K562 (cell line): ENCODE results near the gene NCOA3. TPM values are rescaled to one million over a fixed set of nuclear protein-coding genes. Genes with fewer than 3 reads are reported as not detected.

Source experiments
- ELF1 ChIP-seq: fragments of 200-800 bp; sonication (Bioruptor generic); IDR thresholded peaks from 2 replicates; pipeline ENCODE4 v1.6.1; 2016; ENCODE audit warnings: missing genetic modification characterization, missing compliant biosample characterization
- ERF ChIP-seq: fragments of 450-650 bp; formaldehyde crosslinking; IDR thresholded peaks from 2 replicates; pipeline ENCODE4 v1.4.0; 2020; ENCODE audit warnings: mild to moderate bottlenecking, mixed read lengths
- IRF2 ChIP-seq: sonication (generic); formaldehyde crosslinking; IDR thresholded peaks from 2 replicates; pipeline ENCODE4 v1.8.1; 2022; ENCODE audit warnings: mild to moderate bottlenecking, missing genetic modification reagents
- LEF1 ChIP-seq: fragments of 450-650 bp; IDR thresholded peaks from 2 replicates; pipeline ENCODE4 v1.6.1; 2016; ENCODE audit warnings: mild to moderate bottlenecking
- NR3C1 ChIP-seq: sonication (generic); formaldehyde crosslinking; IDR thresholded peaks from 2 replicates; pipeline ENCODE4 v1.8.1; 2022; ENCODE audit warnings: missing genetic modification reagents
- POLR2AphosphoS5 ChIP-seq: IDR thresholded peaks from 2 replicates; pipeline ENCODE4 v1.6.1; 2011; ENCODE audit warnings: mild to moderate bottlenecking, low read depth, low read length, moderate library complexity; ENCODE audit not compliant: control insufficient read depth, insufficient read depth
- SIN3A ChIP-seq, 2 experiments: fragments of 150-350 bp in 1 of 2; IDR thresholded peaks; 2 replicates each; pipeline ENCODE4 v1.6.1; 2011 to 2016; ENCODE audit warnings: borderline replicate concordance in 2 of 2, low read depth in 2 of 2, low read length in 2 of 2, mild to moderate bottlenecking in 2 of 2, moderate library complexity in 2 of 2; ENCODE audit not compliant: control insufficient read depth in 1 of 2
- SRSF3 ChIP-seq: fragments of 200-400 bp; formaldehyde crosslinking; IDR thresholded peaks from 2 replicates; pipeline ENCODE4 v1.6.1; 2016; ENCODE audit warnings: mild to moderate bottlenecking, low read length, moderate library complexity; ENCODE audit not compliant: insufficient read depth
- TCF7 ChIP-seq: sonication (generic); IDR thresholded peaks from 2 replicates; pipeline ENCODE4 v1.6.1; 2016; ENCODE audit warnings: antibody characterized with exemption, borderline replicate concordance
- ZEB2 ChIP-seq: fragments of 450-650 bp; IDR thresholded peaks from 2 replicates; pipeline ENCODE4 v1.6.1; 2016
- ZNF57 ChIP-seq: fragments of 450-650 bp; formaldehyde crosslinking; IDR thresholded peaks from 2 replicates; pipeline ENCODE4 v1.4.0; 2020; ENCODE audit warnings: mild to moderate bottlenecking, moderate library complexity
- polyA plus RNA-seq, 8 experiments: library from polyadenylated mRNA; depleted of rRNA in 4 of 8; stranded (reverse) in 5 of 8; unstranded in 3 of 8; fragments of >200 nt; fragmentation: Nextera tagmentation in 2 of 8; fragmentation: Illumina TruSeq in 1 of 8; extraction: Ambion mirVana in 2 of 8; extraction: Trizol in 1 of 8; gene quantifications; 2 replicates each; pipeline versions ENCODE4 v1.2.1 to v1.2.3, GENCODE V29; 2011 to 2014; ENCODE audit warnings: inconsistent platforms in 1 of 8, missing spikeins in 1 of 8
- total RNA-seq, 7 experiments: library from RNA; depleted of rRNA in 6 of 7; stranded (reverse); fragments of >200 nt in 6 of 7; fragmentation: Illumina TruSeq in 2 of 7; extraction: Trizol in 2 of 7; gene quantifications; 2 replicates each; pipeline versions ENCODE4 v1.2.1 to v1.2.3, GENCODE V29; 2011 to 2021; ENCODE audit warnings: low replicate concordance in 1 of 7
- TF ChIP-seq, protein P1 (sequence below): sonication (generic); formaldehyde crosslinking; IDR thresholded peaks from 2 replicates; pipeline ENCODE4 v1.8.0; 2023; ENCODE audit warnings: missing genetic modification reagents, mild to moderate bottlenecking, borderline replicate concordance
- TF ChIP-seq, protein P2 (sequence below): fragments of 250-450 bp; sonication (Bioruptor Pico); IDR thresholded peaks from 2 replicates; pipeline ENCODE4 v1.8.0; 2022; ENCODE audit warnings: inconsistent platforms
- TF ChIP-seq, protein P3 (sequence below): fragments of 250-450 bp; sonication (Bioruptor Pico); IDR thresholded peaks from 2 replicates; pipeline ENCODE4 v1.4.0; 2020; ENCODE audit warnings: borderline replicate concordance
- TF ChIP-seq, protein P4 (sequence below), 2 experiments: fragments of 450-650 bp; conservative IDR thresholded peaks; 2 replicates each; pipeline ENCODE4 v1.6.1; 2017; ENCODE audit warnings: mild to moderate bottlenecking in 2 of 2, moderate library complexity in 2 of 2

Gene NCOA3
- total and polyA plus RNA-seq, 9 of the 15 experiments (the other 6 are each of a cell fraction or from before 2014, with no cell fraction given) = 3.2 to 24.3 (median 14.4) TPM

DNA sequence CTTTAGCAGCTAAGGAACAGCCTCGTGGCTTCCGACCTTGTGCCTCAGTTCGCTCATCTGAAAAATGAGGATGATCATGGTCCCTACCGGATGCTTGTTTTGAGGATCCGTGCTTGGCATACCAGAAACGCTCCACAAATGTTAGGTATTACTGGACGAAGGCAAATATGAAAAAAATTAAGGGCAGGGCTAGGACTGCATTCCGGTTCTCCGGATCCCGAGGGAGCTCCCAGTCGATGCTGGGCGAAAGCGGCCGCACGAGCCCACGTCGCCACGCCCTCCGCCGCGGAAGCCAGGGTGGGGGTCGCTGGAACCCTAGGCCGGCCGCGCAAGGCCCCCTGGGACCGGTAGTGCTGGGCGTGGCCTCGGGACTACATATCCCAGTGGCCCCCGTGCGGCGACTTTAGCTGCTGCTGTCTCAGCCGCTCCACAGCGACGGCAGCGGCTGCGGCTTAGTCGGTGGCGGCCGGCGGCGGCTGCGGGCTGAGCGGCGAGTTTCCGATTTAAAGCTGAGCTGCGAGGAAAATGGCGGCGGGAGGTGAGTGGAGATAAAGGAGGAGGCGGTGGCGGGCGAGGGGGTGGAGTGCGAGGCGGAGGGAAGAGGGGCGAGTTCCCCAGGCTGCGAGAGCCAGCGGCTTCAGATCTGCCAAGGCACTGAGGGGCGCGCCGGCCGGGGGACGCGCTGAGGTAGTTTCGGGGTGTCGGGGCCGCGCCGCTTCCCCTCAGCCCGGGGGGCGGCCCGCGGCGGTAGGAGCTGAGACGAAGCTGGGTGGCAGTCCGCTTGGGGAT lies at the start of gene NCOA3 (continued):
- TF ChIP-seq LEF1 (no peak), ZEB2 (peak; percentile 40; the same call in 1 of the 2 replicates), SRSF3 (no peak), POLR2AphosphoS5 (peak; percentile 90), NR3C1 (no peak), ELF1 (peak; percentile 81; the same call in 1 of the 2 replicates), IRF2 (CRISPR knock-in tag) (no peak), SIN3A (IDR thresholded peaks at IDR 0.05; ENCODE audit: borderline replicate concordance in 2 of 2, control insufficient read depth in 1 of 2, low read depth in 2 of 2, low read length in 2 of 2) (peak; percentile 43 to 56; a peak in 2 of 4 replicates), ZNF57 (CRISPR knock-in tag) (no peak), TCF7 (no peak), ERF (CRISPR knock-in tag) (peak; percentile 56; the same call in 1 of the 2 replicates)
- TF ChIP-seq, protein P1, sequence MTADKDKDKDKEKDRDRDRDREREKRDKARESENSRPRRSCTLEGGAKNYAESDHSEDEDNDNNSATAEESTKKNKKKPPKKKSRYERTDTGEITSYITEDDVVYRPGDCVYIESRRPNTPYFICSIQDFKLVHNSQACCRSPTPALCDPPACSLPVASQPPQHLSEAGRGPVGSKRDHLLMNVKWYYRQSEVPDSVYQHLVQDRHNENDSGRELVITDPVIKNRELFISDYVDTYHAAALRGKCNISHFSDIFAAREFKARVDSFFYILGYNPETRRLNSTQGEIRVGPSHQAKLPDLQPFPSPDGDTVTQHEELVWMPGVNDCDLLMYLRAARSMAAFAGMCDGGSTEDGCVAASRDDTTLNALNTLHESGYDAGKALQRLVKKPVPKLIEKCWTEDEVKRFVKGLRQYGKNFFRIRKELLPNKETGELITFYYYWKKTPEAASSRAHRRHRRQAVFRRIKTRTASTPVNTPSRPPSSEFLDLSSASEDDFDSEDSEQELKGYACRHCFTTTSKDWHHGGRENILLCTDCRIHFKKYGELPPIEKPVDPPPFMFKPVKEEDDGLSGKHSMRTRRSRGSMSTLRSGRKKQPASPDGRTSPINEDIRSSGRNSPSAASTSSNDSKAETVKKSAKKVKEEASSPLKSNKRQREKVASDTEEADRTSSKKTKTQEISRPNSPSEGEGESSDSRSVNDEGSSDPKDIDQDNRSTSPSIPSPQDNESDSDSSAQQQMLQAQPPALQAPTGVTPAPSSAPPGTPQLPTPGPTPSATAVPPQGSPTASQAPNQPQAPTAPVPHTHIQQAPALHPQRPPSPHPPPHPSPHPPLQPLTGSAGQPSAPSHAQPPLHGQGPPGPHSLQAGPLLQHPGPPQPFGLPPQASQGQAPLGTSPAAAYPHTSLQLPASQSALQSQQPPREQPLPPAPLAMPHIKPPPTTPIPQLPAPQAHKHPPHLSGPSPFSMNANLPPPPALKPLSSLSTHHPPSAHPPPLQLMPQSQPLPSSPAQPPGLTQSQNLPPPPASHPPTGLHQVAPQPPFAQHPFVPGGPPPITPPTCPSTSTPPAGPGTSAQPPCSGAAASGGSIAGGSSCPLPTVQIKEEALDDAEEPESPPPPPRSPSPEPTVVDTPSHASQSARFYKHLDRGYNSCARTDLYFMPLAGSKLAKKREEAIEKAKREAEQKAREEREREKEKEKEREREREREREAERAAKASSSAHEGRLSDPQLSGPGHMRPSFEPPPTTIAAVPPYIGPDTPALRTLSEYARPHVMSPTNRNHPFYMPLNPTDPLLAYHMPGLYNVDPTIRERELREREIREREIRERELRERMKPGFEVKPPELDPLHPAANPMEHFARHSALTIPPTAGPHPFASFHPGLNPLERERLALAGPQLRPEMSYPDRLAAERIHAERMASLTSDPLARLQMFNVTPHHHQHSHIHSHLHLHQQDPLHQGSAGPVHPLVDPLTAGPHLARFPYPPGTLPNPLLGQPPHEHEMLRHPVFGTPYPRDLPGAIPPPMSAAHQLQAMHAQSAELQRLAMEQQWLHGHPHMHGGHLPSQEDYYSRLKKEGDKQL = no peak; the same call in 1 of the 2 replicates
- TF ChIP-seq, protein P2, sequence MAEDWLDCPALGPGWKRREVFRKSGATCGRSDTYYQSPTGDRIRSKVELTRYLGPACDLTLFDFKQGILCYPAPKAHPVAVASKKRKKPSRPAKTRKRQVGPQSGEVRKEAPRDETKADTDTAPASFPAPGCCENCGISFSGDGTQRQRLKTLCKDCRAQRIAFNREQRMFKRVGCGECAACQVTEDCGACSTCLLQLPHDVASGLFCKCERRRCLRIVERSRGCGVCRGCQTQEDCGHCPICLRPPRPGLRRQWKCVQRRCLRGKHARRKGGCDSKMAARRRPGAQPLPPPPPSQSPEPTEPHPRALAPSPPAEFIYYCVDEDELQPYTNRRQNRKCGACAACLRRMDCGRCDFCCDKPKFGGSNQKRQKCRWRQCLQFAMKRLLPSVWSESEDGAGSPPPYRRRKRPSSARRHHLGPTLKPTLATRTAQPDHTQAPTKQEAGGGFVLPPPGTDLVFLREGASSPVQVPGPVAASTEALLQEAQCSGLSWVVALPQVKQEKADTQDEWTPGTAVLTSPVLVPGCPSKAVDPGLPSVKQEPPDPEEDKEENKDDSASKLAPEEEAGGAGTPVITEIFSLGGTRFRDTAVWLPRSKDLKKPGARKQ = no peak
- TF ChIP-seq, protein P3, sequence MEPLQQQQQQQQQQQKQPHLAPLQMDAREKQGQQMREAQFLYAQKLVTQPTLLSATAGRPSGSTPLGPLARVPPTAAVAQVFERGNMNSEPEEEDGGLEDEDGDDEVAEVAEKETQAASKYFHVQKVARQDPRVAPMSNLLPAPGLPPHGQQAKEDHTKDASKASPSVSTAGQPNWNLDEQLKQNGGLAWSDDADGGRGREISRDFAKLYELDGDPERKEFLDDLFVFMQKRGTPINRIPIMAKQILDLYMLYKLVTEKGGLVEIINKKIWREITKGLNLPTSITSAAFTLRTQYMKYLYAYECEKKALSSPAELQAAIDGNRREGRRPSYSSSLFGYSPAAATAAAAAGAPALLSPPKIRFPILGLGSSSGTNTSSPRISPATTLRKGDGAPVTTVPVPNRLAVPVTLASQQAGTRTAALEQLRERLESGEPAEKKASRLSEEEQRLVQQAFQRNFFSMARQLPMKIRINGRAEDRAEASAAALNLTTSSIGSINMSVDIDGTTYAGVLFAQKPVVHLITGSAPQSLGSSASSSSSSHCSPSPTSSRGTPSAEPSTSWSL (CRISPR knock-in tag) = no peak
- TF ChIP-seq, protein P4, sequence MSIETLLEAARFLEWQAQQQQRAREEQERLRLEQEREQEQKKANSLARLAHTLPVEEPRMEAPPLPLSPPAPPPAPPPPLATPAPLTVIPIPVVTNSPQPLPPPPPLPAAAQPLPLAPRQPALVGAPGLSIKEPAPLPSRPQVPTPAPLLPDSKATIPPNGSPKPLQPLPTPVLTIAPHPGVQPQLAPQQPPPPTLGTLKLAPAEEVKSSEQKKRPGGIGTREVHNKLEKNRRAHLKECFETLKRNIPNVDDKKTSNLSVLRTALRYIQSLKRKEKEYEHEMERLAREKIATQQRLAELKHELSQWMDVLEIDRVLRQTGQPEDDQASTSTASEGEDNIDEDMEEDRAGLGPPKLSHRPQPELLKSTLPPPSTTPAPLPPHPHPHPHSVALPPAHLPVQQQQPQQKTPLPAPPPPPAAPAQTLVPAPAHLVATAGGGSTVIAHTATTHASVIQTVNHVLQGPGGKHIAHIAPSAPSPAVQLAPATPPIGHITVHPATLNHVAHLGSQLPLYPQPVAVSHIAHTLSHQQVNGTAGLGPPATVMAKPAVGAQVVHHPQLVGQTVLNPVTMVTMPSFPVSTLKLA (conservative IDR thresholded peaks at IDR 0.05) = peak; percentile 75 to 87
